ENCODE measurements around the gene GALNT10.

- TF ChIP-seq CTCF (IDR thresholded peaks at IDR 0.05): no peak
- no peak for TF ChIP-seq POLR2A (IDR thresholded peaks at IDR 0.05; ENCODE audit: low read depth)
- TF ChIP-seq POLR2AphosphoS5 (IDR thresholded peaks at IDR 0.05): no peak
- no peak for TF ChIP-seq EP300 (IDR thresholded peaks at IDR 0.05)
Observed at GRCh38 chr5:154430961-154431630, 240.6 kb downstream of the GALNT10 start.

All from esophagus muscularis mucosa (tissue), 4 donors.